GM19351 (cell line): ENCODE measurements around the gene PRRT1B.

Experiments
- ATAC-seq: cut with Tn5 transposase; IDR thresholded peaks from one replicate; pipeline ENCODE4 v1.9.1; 2021; ENCODE audit warnings: mild to moderate bottlenecking, moderate library complexity; ENCODE audit not compliant: unreplicated experiment

The PRRT1B gene

GRCh38 chr9:131578731-131579504 is 33.6 kb downstream of the PRRT1B start:
- ATAC-seq: no peak

DNA sequence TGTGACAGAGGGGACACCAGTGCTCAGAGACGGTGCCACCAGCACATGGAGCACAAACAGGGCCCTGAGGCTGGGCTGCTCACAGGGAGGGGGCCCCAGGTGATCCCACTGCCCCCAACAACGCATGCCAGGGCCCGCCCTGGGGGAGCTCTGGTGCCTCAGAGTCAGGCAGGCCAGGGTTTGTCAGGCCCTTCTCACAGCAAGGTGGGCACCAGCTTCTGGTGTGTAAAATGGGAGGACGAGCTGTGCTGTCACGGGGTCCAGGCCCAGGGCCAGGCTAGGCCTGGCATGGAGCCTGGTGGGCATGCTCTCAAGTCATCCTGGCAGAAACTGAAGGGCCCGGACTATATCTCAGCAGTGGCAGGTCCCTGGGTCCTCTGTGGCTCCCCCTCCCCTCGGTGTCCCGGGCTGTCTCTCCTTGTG is 34.5 kb downstream of the PRRT1B start:
- no peak for ATAC-seq

DNA sequence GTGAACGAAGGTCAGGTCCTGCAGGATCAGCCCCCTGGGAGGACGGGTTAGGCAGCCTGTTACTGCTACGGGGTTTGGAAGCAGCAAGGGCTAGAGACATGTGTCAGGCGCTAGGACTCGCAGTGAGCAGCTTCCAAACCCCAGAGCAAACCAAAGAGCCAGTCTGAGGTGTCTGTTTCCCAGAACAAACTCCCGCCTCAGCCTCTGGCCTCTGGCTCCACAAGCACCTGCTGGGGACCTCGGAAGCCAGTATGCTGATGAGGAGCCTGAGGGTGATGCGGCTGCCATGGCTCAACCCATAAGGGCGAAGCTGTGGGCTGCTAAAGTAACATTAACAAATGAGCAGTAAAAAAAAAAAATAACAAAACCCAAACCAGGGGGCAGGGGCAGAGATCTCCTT is 35.0 kb downstream of the PRRT1B start:
- no peak for ATAC-seq

- ATAC-seq: no peak
These were observed 36.7 kb downstream of the PRRT1B start for GRCh38 chr9:131582056-131582455.

- no peak for ATAC-seq
These were observed 37.4 kb downstream of the PRRT1B start for GRCh38 chr9:131582466-131583336.

- no peak for ATAC-seq
These were observed 38.0 kb downstream of the PRRT1B start for GRCh38 chr9:131583337-131583645.

DNA sequence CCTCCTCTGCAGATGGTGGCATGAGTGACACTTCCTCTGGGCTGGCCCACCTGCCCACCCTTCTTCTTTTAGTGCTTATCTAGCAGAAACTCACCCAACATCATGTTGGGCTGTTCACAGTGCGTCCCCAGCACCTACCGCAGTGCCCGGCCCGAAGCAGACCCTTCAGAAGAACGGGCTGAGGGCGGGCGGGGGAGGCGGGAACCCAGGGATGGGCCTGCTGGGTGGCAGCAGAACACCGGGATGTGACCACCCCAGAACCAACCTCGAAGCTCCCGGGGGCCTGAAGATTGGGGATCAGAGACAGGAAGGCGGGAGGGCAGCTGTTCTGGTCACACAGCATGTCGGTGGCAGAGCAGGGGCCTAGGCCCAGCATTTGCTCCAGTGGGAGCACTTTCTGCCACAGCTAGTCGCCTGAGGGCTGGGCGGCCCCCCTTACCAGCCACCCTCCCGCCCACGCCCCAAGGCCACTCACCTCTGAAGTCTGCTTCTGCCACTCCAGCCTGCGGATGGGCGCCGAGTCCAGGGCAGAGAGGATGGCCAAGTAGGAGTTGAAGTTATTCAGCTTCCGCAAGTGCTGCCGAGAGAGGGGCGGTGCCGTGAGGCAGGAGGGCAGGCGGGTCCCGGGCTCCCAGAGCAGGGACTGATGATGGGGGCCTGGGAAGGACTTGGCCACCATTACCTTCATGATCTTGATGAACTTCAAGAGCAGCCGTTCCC is 38.7 kb downstream of the PRRT1B start:
- no peak for ATAC-seq

DNA sequence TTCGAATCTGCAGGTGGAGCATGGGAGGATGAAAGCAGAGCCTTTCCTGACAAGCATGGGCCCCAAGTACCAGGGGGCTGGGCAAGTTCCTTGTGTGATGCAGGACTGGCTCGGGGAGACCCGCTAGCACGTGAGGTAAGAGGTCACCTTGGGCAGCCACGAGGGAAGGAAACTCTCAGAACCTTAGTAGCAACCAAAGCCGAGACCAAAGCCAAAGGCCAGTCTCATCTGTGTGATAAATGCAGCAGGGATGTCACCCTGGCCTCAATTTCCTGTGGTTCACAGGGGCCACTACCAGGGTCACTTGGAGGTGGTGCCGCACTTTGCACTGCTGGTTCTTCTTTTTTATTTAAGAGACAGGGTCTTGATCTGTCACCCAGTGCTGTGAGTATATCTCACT is 39.5 kb downstream of the PRRT1B start:
- no peak for ATAC-seq

DNA sequence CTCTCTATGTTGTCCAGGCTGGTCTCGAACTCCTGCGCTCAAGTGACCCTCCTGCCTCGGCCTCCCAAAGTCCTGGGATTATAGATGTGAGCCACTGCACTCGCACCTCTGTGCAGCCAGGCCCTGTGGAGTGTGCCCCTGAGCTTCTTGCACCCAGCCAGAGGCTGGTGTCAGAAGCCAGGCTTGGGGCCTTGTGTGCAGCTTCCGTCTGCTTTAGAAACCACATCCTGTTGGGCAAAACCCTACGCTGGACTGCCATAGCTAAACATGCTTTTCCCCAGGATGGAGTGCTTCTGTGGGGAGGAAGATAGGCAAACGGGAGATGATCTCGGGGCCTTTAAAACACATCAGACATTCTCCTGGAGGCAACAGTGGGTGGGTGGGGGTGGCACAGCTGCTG is 40.1 kb downstream of the PRRT1B start:
- ATAC-seq: no peak

DNA sequence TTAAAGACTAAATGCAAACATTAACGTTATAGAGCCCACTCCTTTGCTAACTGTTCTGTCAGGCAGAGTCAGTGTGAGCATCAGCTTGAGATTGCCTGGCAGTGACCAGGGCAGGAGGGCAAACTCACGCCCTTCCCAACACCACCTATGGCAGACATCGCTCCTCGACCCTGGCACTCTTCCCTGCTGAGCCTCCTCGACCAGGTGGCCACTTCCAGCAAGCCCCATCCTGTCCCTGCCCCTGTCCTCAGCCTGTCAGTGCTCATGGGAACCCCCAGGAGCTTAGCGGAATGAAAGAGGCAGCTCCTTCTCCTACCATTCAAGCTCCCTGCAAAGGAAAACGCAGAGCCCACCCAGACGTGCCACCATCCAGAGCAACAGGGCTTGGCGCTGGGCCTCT is 42.0 kb downstream of the PRRT1B start:
- no peak for ATAC-seq

GRCh38 chr9:131587906-131588305 is 42.6 kb downstream of the PRRT1B start:
- ATAC-seq: no peak

DNA sequence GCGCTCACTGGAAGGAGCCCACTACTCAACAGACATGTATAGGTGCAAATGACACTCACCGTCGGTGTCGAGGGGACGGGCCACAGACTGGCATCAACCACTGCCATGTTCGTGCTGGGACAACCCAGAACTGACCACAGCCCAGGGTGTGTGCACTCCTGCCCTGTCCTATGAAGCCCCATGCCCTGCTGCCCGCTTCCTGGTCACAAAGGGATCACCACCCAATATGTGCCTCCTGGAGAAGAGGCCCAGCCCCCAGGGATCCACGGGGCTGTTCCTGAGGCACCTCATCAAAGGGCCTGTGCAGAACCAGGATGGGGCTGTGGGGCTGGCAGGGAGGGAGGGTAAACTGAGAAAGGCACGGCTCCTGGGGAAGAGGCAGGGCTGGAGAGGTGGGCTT is 43.1 kb downstream of the PRRT1B start:
- ATAC-seq: no peak

DNA sequence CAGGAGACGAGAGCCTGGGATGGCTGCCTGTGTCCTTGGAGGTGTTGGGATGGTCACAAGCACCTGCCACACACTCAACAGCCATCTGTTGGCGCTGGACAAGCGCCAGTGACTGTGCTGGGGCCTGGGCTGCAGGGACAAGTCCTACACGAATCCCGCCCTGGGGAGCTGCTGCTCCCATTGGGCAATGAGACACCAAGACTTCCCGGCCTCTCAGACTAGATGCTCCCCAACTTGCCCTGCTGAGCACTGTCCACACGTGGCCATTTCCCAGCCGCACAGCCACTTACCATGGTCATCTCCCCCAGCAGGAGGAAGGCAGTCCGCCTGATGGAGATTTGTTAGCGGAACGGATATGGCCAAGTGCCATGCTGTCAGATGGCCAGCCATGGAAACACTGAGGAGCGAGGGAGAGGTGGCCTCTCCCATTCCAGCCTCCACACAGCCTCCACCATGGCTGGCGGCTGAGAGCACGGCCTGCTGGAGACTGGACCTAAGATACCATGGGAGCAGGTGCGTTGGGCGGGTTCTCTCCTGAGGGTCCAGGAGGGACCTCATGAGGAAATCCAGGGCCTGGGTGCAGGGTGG is 43.9 kb downstream of the PRRT1B start:
- ATAC-seq: no peak

- ATAC-seq: no peak
These were observed 44.7 kb downstream of the PRRT1B start for GRCh38 chr9:131589993-131590392.

DNA sequence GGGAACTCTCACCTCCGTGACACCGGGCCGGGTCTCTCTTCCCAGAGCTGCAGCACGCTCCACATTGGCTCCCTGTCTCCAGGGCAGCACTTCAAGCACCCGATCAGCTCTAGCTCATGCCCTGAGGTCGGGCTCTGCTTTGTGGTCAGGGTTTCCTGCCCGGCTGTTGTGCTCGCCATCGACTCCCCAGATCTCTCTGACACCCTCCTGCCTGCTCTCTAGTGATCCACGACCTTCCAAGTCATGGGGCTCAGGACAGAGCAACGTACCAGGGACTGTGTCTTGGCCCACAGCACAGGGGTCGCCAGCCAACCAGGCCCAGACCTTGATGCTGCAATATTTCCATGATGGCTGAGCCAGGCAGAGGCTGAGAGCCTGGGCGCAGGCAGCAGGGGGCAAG is 45.1 kb downstream of the PRRT1B start:
- no peak for ATAC-seq

GRCh38 chr9:131590907-131591844 is 45.9 kb downstream of the PRRT1B start:
- ATAC-seq: peak; percentile 50

DNA sequence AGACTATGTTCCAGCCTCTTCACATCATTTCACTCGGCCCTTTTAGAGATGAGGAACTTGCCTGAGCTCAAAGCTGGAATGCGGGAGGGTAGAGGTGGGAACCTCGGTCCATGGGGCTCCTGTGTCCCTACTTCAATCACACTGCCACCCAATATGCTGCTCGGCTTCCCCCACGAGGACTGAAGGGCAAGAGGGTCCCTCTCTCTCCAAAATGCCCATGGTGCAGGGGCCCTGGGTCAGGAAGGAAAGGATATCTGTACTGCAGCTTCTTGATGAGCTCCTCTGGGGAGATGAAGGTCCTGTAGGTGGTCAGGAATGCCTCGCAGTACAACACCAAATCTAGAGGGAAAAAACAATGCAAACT is 46.5 kb downstream of the PRRT1B start:
- ATAC-seq: no peak

DNA sequence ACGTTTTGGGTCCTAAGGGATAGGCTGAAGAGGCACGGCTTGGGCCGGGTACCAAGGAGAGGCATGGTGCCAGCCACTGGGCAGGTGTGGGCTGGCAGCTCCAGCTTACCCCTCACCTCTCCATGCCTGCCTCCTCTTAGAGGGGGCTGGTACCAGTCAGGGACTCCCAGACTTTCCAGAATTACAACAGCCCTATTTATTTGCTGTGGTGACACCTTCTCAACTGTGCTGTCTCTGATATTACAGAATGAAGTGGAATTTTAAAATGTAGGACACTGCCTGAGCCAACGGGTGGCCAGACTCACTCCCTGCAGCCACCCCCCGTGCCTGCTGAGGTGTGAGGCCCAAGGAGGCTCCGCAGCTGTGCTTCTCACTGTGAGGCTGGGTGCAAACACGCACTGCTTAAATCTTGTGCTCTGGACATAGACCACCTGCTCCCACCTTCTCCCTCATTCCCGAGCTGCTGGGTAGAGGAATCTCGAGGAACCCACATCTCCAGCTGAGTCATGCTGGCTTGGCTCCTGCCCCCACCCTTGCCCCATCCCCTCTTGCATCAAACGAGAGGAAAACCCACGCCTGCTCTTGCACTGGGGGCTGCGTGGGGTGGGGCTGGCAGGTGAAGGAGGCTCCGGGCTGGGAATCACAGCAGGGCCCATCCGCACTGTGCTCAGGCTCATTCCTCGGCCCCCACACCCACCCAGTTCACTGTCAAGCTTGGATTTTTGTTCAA is 47.9 kb downstream of the PRRT1B start:
- no peak for ATAC-seq

DNA sequence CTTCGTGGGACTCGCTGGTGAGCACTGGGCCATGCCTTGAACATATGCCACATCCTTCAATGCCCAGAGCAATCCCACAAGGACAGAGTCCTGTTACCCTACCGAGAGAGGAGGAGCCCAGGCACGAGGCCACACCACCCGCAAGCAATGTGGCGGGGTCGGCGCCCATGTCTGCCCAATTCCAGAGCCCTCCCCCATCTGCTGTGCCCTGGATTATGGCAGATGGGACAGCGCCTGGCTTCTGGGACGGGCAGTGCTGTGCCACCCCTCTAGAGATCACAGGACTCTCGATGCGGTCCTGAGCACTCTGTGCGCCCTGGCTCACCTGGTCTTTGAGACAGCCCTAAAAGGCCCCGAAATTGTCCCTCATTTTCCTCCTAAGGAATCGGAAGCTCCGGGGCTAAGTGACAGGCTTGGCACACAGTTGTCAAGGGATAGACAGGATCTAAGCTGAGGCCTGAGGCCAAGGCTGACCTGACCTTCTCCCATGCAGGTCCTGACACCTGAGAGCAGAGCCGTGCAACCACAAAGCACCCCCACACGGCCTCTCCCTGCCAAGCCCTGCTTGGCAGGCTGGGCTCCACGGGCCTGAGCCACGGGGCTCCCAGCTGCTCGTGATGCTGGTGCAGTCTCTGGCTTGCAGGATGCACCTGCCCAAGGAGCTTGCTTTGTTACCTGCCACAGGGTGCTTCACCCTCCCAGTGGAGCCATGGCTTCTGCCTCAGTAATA is 48.8 kb downstream of the PRRT1B start:
- no peak for ATAC-seq
